RWPE2 (cell line): Measurements from ENCODE around the gene NPHP4.

Experiments used
- ATAC-seq: fragments of 200-7000 bp; cut with Tn5 transposase; 3 replicates; pipeline ENCODE4 v1.9.1; 2021; ENCODE audit warnings: low read depth
- DNase-seq: peaks from one replicate; pipeline ENCODE4 v3.0.0-alpha.2; 2020; ENCODE audit warnings: low spot score
- H3K27ac ChIP-seq: fragments of 450-650 bp; 2 replicates; pipeline ENCODE4 v1.5.1; 2017; ENCODE audit warnings: mild to moderate bottlenecking; ENCODE audit not compliant: poor library complexity, severe bottlenecking
- H3K27me3 ChIP-seq: fragments of 250-450 bp; sonication (Bioruptor Pico); 2 replicates; pipeline ENCODE4 v1.5.1; 2021; ENCODE audit warnings: mild to moderate bottlenecking, moderate library complexity; ENCODE audit not compliant: insufficient read depth, poor library complexity, severe bottlenecking
- H3K36me3 ChIP-seq: fragments of 250-450 bp; sonication (Bioruptor Pico); 2 replicates; pipeline ENCODE4 v1.5.1; 2020; ENCODE audit warnings: low read depth, mild to moderate bottlenecking, moderate library complexity
- H3K4me1 ChIP-seq: fragments of 250-450 bp; sonication (Bioruptor Pico); 2 replicates; pipeline ENCODE4 v1.5.1; 2021; ENCODE audit warnings: mild to moderate bottlenecking, moderate library complexity; ENCODE audit not compliant: insufficient read depth, poor library complexity, severe bottlenecking
- H3K4me3 ChIP-seq: fragments of 250-450 bp; sonication (Bioruptor Pico); 2 replicates; pipeline ENCODE4 v1.5.1; 2021; ENCODE audit warnings: mild to moderate bottlenecking, moderate library complexity; ENCODE audit not compliant: severe bottlenecking
- H3K9me3 ChIP-seq: fragments of 250-450 bp; sonication (Bioruptor Pico); 2 replicates; pipeline ENCODE4 v1.5.1; 2021; ENCODE audit warnings: mild to moderate bottlenecking, moderate library complexity; ENCODE audit not compliant: severe bottlenecking
- TF ChIP-seq, protein P1 (sequence below): fragments of 450-650 bp; IDR thresholded peaks from one replicate; pipeline ENCODE4 v1.5.1; 2017; ENCODE audit warnings: mild to moderate bottlenecking, moderate library complexity; ENCODE audit not compliant: poor library complexity, severe bottlenecking

The NPHP4 gene

DNA sequence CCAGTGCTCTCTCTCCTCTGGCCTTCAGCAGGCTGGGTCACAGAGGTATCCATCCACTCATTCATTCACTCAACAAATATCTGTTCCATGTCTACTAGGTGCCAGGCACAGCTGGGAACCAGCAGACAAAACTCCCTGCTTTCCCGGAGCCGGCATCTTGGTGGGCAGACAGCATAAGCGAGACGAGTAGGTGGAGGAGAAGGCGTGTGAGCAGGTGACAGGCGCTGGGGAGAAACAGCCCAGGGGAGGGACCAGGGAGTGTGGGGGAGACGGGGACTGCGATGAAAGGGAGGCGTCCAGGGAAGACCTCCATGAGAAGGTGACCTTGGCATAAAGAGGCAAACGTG, 42.5 kb upstream of the NPHP4 start:
- no peaks in the 10 kb centered on the region for H3K27me3 ChIP-seq
- H3K9me3 ChIP-seq: no peaks in the 10 kb centered on the region
- no peak for DNase-seq
- H3K36me3 ChIP-seq: no peaks in the 10 kb centered on the region
- TF ChIP-seq, protein P1, sequence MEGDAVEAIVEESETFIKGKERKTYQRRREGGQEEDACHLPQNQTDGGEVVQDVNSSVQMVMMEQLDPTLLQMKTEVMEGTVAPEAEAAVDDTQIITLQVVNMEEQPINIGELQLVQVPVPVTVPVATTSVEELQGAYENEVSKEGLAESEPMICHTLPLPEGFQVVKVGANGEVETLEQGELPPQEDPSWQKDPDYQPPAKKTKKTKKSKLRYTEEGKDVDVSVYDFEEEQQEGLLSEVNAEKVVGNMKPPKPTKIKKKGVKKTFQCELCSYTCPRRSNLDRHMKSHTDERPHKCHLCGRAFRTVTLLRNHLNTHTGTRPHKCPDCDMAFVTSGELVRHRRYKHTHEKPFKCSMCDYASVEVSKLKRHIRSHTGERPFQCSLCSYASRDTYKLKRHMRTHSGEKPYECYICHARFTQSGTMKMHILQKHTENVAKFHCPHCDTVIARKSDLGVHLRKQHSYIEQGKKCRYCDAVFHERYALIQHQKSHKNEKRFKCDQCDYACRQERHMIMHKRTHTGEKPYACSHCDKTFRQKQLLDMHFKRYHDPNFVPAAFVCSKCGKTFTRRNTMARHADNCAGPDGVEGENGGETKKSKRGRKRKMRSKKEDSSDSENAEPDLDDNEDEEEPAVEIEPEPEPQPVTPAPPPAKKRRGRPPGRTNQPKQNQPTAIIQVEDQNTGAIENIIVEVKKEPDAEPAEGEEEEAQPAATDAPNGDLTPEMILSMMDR: no peak
- ATAC-seq: no peak
- H3K4me3 ChIP-seq: no peak overlapping the region
- no peaks in the 10 kb centered on the region for H3K4me1 ChIP-seq
- no peak overlapping the region for H3K27ac ChIP-seq

DNA sequence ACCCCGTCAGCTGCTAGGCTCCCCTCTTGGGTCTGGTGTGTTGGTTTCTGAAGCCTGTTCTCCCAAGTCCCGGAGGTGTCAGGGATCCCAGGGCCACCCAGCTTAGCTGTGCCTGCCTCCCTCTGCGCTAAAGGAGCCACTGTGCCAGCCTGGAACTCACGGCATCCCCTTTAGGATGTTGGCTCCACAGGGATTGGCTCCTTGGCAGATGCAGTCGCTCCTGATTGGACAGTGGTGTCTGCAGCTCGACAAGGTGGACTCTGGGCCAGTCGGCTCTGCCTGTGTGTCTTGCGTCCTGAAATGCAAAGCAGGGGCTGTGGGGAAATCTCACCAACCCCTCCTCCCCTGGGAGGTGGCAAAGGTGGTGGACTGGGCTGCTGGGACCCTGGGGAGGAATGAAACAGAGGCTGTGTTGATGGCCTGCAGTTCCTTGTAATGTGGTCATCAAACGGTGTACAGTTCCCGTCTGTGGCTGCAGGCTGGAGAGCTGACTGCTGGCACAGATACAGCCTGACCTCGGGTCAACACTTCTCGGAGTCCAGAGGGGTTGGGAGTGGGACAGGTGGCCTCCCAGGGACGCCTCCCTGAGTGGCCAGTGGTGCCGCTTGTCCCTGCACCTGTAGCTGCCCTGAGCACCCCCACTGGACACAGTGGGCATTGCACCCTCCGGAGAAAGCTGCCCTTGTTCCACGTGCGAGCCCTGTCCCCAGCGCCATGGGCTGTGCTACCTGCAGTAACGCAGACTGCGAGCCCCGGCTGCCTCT, 41.9 kb upstream of the NPHP4 start:
- Histone ChIP-seq H3K4me1 (no peaks in the 10 kb centered on the region), H3K9me3 (no peaks in the 10 kb centered on the region), H3K27me3 (no peaks in the 10 kb centered on the region), H3K36me3 (no peaks in the 10 kb centered on the region), H3K4me3 (no peak overlapping the region), H3K27ac (no peak overlapping the region)
- TF ChIP-seq, protein P1: peak; percentile 36
- ATAC-seq (peak; percentile 45; the same call in 2 of the 3 replicates), DNase-seq (no peak)

DNA sequence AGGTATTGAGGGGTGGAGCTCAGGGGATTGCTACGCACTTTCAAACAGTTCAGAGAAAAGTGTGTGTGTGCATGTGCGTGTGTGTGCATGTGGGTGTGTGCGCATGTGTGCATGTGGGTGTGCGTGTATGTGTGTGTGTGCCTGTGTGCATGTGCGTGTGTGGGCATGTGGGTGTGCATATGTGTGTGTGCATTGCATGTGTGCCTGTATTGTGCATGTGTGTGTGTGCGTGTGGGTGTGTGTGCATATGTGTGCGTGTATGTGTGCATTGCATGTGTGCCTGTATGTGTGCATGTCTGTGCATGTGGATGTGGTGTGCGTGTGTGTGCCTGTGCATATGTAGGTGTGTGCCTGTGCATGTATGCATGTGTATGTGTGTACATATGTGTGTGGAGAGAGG, 40.9 kb upstream of the NPHP4 start:
- ATAC-seq: no peak
- TF ChIP-seq, protein P1: no peak

DNA sequence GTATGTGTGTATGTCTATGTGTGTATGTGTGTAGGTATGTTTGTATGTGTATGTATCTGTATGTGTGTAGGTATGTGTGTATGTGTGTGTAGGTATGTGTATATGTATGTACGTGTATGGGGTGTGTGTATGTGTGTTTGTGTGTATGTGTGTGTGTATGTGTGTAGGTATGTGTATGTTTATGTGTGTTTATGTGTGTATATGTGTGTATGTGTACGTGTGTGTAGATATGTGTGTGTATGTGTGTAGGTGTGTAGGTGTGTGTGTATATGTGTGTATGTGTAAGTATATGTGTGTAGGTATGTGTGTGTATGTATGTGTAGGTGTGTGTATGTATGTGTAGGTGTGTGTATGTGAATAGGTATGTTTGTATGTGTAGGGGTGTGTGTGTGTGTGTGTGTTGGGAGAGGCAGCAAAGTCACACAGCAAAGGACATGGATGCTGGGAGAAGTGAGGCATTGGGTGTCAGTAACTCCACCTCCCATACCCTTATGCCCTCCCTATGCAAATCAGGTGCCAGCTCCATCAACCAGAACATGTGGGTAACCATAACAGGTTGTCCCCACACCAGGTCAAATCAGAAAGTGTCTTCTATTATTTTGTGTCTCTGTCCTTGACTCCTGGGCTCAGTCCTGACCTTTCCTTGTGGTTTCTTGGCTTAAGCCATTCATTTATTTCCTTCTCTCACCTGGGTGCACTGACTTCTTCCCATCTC, 38.5 kb upstream of the NPHP4 start:
- ATAC-seq: no peak

More for the DNA sequence above, 40.9 kb upstream of the NPHP4 start:
- DNase-seq: no peak
- no peak overlapping the region for H3K27ac ChIP-seq
- no peaks in the 10 kb centered on the region for H3K9me3 ChIP-seq
- no peaks in the 10 kb centered on the region for H3K27me3 ChIP-seq
- no peaks in the 10 kb centered on the region for H3K4me1 ChIP-seq
- no peak overlapping the region for H3K4me3 ChIP-seq
- no peaks in the 10 kb centered on the region for H3K36me3 ChIP-seq

More for the DNA sequence above, 38.5 kb upstream of the NPHP4 start:
- DNase-seq: no peak
- H3K27ac ChIP-seq: no peak overlapping the region
- no peaks in the 10 kb centered on the region for H3K9me3 ChIP-seq
- no peaks in the 10 kb centered on the region for H3K27me3 ChIP-seq
- no peak overlapping the region for H3K4me3 ChIP-seq
- TF ChIP-seq, protein P1: no peak
- no peaks in the 10 kb centered on the region for H3K36me3 ChIP-seq
- H3K4me1 ChIP-seq: peaks cover 5% of the 10 kb centered on the region
